HFFc6 (cell line): ENCODE data around the gene RER1. TPM values are rescaled to one million over a fixed set of nuclear protein-coding genes. Genes with fewer than 3 reads are reported as not detected.

Source experiments
- DNase-seq: peaks from one replicate; pipeline ENCODE4 v3.0.0-alpha.2; 2018
- H3K27ac Mint-ChIP-seq: 2 replicates; pipeline ENCODE4 v1.8.0; 2020; ENCODE audit warnings: mild to moderate bottlenecking, mixed read lengths
- H3K27me3 Mint-ChIP-seq: 2 replicates; pipeline ENCODE4 v1.8.0; 2021; ENCODE audit warnings: mild to moderate bottlenecking, moderate library complexity, mixed read lengths; ENCODE audit not compliant: insufficient read depth
- H3K36me3 Mint-ChIP-seq: 2 replicates; pipeline ENCODE4 v1.8.0; 2021; ENCODE audit warnings: low read depth, mixed read lengths
- H3K4me1 Mint-ChIP-seq: 2 replicates; pipeline ENCODE4 v1.8.0; 2020; ENCODE audit warnings: low read depth, mixed read lengths
- H3K4me3 Mint-ChIP-seq: 2 replicates; pipeline ENCODE4 v1.8.0; 2020; ENCODE audit warnings: mild to moderate bottlenecking, moderate library complexity, mixed read lengths
- H3K9me3 Mint-ChIP-seq: 2 replicates; pipeline ENCODE4 v1.8.0; 2020; ENCODE audit warnings: mild to moderate bottlenecking, mixed read lengths
- total RNA-seq, 6 experiments: library from RNA; stranded (reverse); fragmentation: NEBNext Ultra II Directional; extraction: Animal tissue kit (Norgen Biotek cat#: 25700); gene quantifications; 2 replicates in 1 of 6; 3 replicates in 5 of 6; pipeline ENCODE4 v1.2.3, GENCODE V29; 2021
- TF ChIP-seq, protein P1 (sequence below): fragments of 200-600 bp; sonication (generic); IDR thresholded peaks from 2 replicates; pipeline ENCODE4 v1.5.0; 2021; ENCODE audit warnings: antibody characterized with exemption, mild to moderate bottlenecking

Gene RER1
- total RNA-seq, 6 experiments from 2014 or later = 254 to 303 (median 283) TPM

DNA sequence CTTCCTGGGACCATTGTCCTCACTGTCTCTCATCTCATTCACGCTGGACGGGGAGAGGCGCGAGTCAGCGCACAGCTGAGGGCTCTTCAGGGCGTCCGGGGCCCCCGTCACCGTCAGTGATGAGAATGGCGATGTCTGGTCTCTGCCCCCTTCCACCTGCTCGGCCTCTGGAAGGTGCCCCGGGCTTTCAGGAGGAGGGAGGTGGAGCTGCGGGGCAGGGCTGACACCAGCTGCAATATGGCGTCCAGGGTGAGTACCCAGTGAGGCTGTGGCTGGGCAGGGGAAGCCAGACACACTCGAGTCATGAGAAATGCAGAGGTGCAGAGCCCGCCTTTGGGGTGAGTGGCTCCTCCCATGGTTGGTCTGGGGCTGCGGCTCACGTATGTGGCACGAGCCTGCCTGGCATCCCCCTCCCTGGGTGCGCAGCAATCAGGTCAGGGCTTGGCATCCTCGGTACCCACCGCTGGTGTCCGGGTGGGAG is 15.3 kb upstream of the RER1 start:
- Mint-ChIP-seq H3K36me3 (no peaks in the 10 kb centered on the region), H3K9me3 (no peaks in the 10 kb centered on the region), H3K27me3 (peaks cover 2% of the 10 kb centered on the region), H3K4me3 (no peak overlapping the region), H3K27ac (no peak overlapping the region), H3K4me1 (no peaks in the 10 kb centered on the region)
- TF ChIP-seq, protein P1, sequence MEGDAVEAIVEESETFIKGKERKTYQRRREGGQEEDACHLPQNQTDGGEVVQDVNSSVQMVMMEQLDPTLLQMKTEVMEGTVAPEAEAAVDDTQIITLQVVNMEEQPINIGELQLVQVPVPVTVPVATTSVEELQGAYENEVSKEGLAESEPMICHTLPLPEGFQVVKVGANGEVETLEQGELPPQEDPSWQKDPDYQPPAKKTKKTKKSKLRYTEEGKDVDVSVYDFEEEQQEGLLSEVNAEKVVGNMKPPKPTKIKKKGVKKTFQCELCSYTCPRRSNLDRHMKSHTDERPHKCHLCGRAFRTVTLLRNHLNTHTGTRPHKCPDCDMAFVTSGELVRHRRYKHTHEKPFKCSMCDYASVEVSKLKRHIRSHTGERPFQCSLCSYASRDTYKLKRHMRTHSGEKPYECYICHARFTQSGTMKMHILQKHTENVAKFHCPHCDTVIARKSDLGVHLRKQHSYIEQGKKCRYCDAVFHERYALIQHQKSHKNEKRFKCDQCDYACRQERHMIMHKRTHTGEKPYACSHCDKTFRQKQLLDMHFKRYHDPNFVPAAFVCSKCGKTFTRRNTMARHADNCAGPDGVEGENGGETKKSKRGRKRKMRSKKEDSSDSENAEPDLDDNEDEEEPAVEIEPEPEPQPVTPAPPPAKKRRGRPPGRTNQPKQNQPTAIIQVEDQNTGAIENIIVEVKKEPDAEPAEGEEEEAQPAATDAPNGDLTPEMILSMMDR = no peak
- DNase-seq = no peak

DNA sequence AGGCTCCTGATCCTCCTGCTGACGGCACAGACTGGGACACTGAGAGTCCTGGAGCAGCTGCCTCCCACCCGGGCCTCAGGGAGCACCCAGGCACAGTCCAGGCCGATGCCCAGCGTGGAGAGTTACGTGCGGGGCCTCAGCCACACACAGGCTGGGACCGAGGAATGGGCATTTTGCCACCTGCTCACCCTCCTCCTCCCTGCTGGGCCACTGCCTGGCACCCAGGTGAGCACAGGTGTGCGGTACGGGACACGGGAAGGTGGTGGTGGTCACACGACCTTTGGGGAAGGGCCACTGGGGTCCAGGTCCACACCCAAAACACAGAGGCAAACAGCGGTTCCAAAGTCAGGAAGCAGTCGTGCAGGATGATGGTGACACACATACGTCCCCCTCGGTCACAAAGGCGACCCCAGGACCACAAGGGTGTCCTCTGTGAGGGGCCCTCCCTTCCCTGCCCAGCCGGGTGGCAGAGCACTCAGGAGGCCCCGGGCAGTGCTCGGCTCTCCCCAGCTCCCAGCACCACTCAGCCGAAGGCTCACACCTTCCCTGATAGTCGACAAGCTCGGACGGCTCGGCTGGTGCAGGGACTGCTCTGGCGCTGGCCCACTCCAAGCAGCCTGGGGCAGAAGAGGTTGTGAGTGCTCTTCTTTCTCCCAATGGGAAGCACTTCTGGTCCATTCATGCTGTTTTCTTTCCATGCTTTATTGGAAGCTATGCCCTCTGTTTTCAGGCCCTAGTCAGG is 14.5 kb upstream of the RER1 start:
- no peaks in the 10 kb centered on the region for H3K9me3 Mint-ChIP-seq
- DNase-seq = no peak
- no peak overlapping the region for H3K4me3 Mint-ChIP-seq
- peaks cover 2% of the 10 kb centered on the region for H3K27me3 Mint-ChIP-seq
- TF ChIP-seq, protein P1 = no peak
- no peak overlapping the region for H3K27ac Mint-ChIP-seq
- no peaks in the 10 kb centered on the region for H3K36me3 Mint-ChIP-seq
- no peaks in the 10 kb centered on the region for H3K4me1 Mint-ChIP-seq

DNA sequence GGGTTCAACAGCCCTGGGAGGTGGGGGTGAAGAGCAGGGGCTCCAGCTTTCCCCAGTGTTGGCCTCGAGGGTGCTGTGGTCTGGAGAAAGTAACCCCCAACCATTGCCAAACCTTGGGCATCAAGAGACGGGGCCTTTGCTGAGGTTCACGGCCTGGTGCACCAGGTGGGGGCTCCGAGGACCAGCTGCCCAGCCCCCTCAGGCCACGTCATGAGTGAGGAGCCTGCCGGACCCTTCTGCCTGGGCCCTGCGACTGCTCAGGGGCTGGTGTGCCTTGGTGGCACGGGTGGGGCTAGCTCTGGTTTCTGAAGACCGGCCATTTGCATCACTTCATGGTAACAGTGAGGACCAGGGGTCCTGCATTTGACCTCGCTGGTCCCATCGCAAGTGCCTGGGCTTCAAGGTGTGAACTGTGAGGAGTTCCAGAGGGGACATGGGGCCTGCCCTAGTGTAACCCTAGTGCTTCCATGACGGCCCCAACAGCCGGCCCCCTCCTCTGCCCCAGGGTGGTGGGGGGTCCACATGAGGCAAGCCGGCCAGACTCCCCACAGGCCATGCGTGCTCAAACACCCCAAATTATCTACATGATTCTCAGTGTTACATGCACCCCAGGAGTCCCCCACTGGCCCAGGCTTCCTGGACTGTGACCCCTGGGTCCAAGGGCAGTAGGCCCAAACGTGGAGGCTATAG is 13.7 kb upstream of the RER1 start:
- Mint-ChIP-seq H3K4me1 (no peaks in the 10 kb centered on the region), H3K27me3 (peaks cover 2% of the 10 kb centered on the region), H3K4me3 (no peak overlapping the region), H3K27ac (no peak overlapping the region), H3K9me3 (no peaks in the 10 kb centered on the region), H3K36me3 (no peaks in the 10 kb centered on the region)
- TF ChIP-seq, protein P1 = no peak
- DNase-seq = no peak

DNA sequence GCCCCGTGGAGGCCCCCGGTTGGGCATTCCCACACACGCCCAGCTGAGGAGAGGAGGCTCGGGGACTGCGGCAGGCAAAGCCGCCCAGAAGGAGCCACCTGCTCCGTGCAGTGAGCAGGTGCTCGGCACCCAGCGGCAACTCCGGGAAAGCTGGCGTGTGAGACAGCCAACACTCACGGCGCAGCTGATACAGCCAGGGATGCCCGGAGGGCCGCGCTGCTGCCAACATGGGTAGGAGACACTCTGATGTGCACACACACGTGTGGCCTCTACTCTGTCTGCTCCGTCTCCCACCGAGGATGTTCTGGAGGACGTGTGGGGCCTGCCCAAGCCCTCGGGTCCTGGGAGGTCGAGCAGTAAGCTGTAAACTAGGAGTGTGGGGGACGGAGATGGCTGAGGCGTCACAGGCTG is 13.2 kb upstream of the RER1 start:
- TF ChIP-seq, protein P1 = no peak
- Mint-ChIP-seq H3K27me3 (peaks cover 2% of the 10 kb centered on the region), H3K9me3 (no peaks in the 10 kb centered on the region), H3K36me3 (no peaks in the 10 kb centered on the region), H3K4me1 (no peaks in the 10 kb centered on the region), H3K27ac (no peak overlapping the region), H3K4me3 (no peak overlapping the region)
- DNase-seq = no peak

DNA sequence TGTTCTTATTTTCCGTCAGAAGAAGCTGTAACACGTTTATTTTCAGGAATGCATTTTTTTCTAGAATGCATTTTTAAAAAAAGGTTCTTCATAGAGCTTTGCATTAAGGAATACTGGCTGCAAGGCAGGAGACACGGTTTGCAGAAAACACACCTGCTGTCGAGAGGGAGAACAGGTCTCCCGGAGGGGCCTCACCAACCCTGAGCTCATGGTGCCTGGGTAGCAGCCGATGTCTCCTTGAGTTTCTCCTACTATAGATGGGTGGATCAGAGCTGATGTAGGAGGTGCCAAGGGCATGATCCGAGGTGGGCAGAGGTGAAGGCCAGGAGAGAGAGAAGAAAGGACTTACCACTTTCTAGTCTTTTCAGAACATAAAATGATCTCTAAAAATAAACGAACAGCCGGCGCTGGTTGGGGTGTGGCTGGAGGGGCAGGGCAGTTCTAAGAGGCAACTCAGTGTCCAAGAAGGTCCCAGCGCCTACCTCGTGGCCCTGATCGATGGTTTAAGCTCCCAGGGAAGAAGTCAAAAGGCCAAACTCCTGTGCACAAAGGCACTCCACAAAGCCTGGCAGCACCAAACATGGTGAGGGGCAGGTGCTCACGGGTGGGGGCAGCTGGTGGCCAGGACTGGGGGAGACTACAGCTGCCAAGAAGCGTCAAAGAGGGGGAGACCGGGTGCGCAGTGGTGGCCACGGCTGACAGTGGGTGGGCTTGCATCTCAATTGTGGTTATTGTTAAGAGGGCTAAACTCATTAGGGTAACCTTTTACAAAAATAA is 12.5 kb upstream of the RER1 start:
- Mint-ChIP-seq H3K36me3 (no peaks in the 10 kb centered on the region), H3K4me1 (no peaks in the 10 kb centered on the region), H3K27me3 (peaks cover 2% of the 10 kb centered on the region), H3K4me3 (no peak overlapping the region), H3K27ac (no peak overlapping the region), H3K9me3 (no peaks in the 10 kb centered on the region)
- DNase-seq = no peak
- TF ChIP-seq, protein P1 = no peak
